HG03108 (cell line): ENCODE results near the gene PODXL2.
"Not testable (repeated sequence)": the region's sequence is repeated elsewhere in the genome, so short reads cannot be mapped to it uniquely, and the experiment has no call there.

Experiments
- ATAC-seq: cut with Tn5 transposase; IDR thresholded peaks from one replicate; pipeline ENCODE4 v1.9.1; 2021; ENCODE audit warnings: moderate library complexity; ENCODE audit not compliant: unreplicated experiment

The PODXL2 gene

GRCh38 chr3:127652246-127652995 is 23.4 kb downstream of the PODXL2 start:
- no peak for ATAC-seq

GRCh38 chr3:127654374-127654773 is 25.4 kb downstream of the PODXL2 start:
- no peak for ATAC-seq

DNA sequence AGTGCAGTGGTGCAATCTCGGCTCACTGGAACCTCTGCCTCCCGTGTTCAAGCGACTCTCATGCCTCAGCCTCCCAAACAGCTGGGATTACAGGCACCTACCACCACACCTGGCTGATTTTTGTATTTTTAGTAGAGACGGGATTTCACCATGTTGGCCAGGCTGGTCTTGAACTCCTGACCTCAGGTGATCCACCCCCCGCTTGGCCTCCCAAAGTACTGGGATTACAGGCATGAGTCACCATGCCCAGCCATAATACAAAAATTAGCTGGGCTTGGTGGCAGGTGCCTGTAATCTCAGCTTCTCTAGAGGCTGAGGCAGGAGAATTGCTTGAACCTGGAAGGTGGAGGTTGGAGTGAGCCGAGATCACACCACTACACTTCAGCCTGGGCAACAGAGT is 26.0 kb downstream of the PODXL2 start:
- ATAC-seq: not testable (repeated sequence)

DNA sequence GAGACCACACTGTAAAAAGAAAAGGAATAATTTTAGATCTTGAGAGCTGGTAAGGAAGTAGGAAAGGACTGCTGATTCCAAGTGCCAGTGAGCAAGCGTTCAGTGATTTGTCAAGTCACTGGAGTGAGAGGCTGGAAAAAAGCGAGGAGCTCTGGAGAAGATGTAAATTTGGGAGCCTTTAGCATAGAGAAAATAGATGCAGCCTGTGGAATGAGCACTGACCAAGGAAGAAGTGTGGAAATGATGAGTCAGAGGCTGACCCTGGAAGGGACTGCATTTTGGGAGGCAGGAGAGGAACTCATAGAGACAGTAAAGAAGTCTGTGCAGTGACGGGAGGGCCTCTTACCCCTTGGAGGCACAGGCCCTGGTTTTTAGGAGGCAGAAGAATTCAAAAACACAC is 26.7 kb downstream of the PODXL2 start:
- no peak for ATAC-seq

DNA sequence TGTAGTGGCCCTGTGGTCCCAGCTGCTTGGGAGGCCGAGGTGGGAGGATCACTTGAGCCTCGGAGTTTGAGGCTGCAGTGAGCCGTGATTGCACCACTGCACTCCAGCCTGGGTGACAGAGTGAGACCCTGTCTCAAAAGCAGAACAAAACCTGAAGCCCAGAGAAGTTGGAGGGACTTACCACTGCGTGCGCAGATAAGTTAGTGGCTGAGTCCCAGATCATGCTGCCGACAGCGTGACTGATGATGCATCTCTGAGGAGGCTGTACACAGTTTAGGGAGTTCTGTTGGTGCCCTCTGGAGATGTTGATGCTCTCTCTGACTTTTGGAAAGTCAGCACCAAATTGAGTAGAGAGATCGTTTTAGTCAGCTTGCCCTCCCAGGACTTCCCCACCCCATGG is 27.9 kb downstream of the PODXL2 start:
- no peak for ATAC-seq

- no peak for ATAC-seq
Measured at GRCh38 chr3:127658234-127658633, 29.2 kb downstream of the PODXL2 start.

- no peak for ATAC-seq
Measured at GRCh38 chr3:127660621-127661251, 31.8 kb downstream of the PODXL2 start.

DNA sequence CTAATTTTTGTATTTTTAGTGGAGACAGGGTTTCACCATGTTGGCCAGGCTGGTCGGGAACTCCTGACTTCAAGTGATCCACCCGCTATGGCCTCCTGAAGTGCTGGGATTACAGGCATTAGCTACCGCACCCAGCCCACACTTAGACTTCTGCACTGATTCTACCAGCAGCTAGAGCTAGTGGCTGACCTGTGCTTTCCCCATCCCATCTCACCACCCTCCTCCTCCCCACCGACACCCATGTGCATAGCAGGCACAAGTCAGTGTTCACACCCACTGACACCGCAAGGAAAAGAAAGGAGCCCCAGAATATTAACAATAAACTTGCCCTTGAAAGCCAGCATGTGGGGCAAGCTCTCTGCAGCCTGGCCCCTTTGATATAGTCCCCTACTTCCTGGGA is 32.6 kb downstream of the PODXL2 start:
- no peak for ATAC-seq

GRCh38 chr3:127662001-127662469 is 33.0 kb downstream of the PODXL2 start:
- no peak for ATAC-seq

GRCh38 chr3:127663151-127663550 is 34.2 kb downstream of the PODXL2 start:
- no peak for ATAC-seq

GRCh38 chr3:127665165-127665564 is 36.2 kb downstream of the PODXL2 start:
- ATAC-seq: no peak

DNA sequence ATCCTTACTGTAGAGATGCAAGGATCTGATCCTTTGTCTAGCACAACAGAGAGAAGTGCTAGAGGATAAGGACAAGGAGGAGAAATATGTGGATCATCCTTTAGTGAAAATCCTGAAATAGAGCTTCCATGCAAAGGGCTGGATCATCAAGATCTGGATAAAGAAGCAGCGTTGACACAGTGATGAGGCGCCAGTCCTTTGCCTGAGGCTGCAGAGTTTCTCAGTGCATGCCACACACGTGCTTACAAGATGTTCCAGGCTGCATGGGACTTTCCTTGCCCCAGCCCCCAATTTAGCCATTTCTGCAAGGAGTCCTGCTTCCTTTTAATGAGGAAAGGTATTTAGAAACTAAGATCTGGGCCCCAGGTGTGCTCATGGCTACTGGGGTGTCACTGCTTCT is 36.6 kb downstream of the PODXL2 start:
- no peak for ATAC-seq

DNA sequence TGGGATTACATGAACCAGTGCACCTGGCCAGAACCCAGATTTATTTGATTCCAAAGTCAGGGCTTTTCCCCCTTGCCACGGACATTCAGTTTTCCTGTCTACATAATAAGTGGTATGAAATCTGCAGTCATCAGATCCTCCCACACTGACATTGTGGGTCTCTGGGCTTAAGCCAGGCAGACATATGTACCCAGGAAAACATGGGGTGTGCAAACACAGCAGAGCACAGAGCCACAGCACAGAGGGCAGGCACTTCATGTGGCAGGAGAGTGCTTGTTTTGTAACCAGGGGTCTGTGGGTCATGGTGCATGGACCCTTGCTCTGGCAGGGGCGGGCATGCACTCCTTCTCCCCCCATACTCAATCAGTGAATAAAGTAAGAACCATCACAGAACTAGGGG is 37.7 kb downstream of the PODXL2 start:
- no peak for ATAC-seq

GRCh38 chr3:127667119-127667681 is 38.2 kb downstream of the PODXL2 start:
- no peak for ATAC-seq

DNA sequence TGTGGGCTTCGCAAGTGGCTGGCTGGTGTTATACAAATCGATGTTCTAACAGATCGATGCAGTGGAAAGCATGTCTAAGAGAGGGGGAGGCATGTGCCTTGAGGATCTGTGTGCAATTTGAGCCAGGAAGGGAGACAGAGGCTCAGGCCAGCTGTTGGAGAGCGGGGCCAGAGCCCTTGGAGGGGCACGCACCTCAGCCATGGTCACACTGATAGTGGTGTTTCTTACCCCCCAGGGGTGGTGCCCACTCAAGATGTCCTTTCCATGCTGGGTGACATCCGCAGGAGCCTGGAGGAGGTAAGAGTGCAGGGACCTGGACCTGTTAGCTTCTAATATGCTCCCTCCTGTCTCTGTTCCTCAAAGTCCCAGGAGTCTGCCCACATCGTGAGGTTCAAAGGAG is 39.9 kb downstream of the PODXL2 start:
- ATAC-seq: no peak

DNA sequence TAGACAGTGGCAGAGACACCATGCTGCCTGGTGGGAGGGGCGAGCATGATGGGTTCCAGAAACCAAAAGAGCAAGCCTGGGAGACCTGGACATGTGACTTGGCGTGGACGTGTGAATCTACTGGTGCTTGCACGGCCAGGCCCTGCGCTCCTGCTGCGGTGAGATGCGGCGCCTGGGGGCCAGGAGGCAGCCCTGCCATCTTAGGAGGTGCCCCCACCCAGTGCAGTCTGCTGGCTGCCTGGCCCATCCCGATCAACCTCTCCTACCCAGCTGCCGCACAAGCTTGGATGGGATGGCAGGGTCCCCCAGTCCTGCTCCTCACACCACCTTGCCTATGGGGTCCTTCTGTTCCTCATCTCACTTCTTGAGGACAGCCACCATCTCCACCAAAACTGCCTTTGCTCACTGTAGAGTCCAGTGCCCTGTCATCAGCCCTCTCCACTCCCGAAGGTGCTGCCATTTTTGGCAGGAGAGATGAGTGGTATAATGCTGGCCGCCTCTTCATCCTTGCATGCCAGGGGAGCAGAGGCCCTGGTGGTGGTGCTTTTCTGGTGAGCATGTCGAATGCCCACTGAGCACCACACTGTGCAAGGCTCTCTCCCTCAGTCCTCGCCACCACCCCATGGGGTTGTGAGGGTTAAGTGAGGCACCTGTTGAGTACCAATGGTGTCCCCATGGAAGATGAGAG is 40.7 kb downstream of the PODXL2 start:
- no peak for ATAC-seq

DNA sequence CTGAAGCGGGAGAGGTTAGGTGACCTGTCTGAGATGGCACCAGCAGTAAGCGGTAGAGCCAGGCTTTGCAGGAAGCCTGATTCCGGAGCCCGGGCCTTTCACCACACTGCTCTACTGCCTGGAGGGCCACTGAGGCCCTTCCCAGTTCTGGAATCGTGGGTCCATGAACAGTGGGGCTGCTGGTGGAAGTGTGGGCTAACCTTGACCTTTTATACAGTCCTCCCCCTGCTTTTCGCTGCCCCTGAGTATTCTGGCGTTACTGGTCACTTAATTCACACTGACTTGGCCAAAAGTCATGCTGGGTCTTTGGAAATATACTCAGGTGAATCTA is 41.2 kb downstream of the PODXL2 start:
- no peak for ATAC-seq

GRCh38 chr3:127670761-127671522 is 42.0 kb downstream of the PODXL2 start:
- ATAC-seq: no peak

DNA sequence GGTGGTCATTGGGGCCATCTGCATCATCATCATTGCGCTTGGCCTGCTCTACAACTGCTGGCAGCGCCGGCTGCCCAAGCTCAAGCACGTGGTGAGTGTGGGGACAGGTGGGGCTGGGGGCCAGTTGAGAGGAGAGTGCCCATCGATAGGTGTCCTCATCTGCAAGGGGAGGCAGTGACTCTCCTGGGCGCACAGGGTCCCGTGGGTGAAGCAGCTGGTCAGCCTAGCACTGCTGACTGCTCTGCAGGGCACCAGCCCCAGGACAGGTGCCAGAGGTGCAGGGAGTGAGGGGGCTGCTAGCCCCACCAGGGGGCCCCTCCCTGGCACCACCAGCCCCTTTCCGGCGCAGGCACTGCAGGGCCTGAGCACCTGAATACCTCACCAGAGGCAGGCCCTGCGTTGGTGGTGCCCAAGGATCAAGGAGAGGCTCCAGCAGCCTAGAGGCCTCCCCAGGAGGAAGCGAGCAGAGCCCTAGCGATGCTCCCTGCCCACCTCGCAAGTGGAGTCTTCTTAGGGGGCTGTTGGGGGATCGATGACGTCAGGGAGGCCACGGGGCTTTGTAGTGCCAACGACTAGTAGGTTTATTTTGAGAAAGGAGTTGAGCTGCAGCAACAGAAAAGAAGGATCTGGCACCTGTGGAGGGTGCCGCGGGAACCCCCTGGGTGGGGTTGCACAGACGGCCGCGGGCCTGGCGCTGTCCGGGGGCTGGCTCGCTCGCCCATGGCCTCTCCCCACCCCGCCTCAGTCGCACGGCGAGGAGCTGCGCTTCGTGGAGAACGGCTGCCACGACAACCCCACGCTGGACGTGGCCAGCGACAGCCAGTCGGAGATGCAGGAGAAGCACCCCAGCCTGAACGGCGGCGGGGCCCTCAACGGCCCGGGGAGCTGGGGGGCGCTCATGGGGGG is 42.8 kb downstream of the PODXL2 start:
- ATAC-seq: peak; percentile 12
